ENCODE data around the gene KCNG2.

Gene KCNG2

DNA sequence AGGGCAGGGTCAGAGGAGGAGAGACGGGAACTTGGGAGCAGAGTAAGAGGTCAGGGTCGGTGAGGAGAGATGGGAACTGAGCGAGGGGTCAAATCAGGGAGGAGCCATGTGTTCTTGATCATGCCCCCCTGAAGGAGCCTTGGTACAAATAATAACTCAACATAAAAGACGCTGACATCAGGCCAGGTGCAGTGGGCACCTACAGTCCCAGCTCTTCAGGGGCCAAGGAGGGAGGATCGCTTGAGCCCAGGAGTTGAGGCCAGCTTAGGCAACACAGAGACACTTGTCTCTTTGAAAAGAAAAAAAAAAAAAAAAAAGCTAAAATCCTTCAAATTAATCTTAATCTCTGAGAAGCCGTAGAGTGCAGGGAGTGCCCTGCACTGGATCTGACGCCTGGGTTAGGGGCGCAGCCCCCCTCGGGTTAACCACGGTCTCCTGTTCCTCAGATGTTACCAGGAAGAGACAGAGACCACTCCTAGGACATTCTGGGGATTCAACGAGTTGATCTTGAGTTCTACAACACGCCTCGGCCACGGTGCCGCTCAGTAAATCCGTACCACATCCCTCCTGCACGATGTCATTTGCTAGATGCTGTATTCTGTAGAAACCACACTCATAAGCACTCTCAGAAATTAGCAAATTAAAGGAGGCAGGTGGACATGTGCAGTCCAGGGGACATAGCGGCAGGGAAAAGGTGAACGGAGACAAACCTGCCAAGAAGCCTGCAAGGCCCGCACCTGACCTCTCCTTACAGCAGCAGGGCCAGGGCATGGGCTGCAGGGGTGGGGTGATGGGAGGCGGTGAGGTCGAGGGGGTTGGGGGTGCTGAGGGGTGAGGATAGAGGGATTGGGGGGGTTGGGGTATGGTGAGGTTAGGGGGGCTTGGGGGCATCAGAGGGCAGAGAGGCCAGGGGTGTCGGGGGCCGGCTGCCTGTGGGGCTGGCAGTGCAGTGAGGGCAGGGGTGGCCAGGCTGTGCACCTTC is 124.5 kb downstream of the KCNG2 start:
- no peak overlapping the region for H3K27ac ChIP-seq (ENCODE audit: low read depth, low read length)

DNA sequence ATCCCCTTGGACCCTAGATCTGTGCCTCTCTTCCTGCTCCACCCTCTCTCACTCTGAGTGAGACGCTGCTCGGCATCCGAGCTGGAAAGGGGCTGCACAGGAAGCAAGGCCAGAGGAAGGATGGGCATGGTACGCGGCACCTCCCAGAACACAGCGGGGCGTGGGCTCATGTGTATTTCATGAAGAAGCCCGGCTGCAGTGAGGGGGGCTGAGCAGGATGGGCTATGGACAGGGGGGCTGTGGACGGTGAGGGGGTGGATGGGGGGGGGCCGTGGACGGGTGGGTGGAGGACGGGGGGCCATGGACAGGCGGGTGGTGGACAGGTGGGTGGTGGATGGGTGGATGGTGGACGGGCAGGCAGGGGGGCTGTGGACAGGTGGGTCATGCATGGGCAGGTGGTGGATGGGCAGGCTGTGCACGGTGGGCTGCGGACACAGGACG is 125.3 kb downstream of the KCNG2 start:
- Histone ChIP-seq H3K36me3 (ENCODE audit: insufficient read depth, low read length) (peaks cover 22% of the 10 kb centered on the region; the same call in 1 of the 2 replicates), H3K27ac (ENCODE audit: low read depth, low read length) (no peak overlapping the region), H2AFZ (ENCODE audit: low read length, unreplicated experiment) (no peak overlapping the region), H3K79me2 (ENCODE audit: control insufficient read depth, insufficient read depth, low read length, unreplicated experiment) (peaks cover 10% of the 10 kb centered on the region), H3K4me1 (ENCODE audit: control insufficient read depth, insufficient read depth, low read length, unreplicated experiment) (no peaks in the 10 kb centered on the region), H3K27me3 (ENCODE audit: insufficient read depth, low read length) (no peaks in the 10 kb centered on the region), H3K4me3 (ENCODE audit: low read depth, low read length) (no peak overlapping the region)

More for the DNA sequence above, 124.5 kb downstream of the KCNG2 start:
- peaks cover 25% of the 10 kb centered on the region; the same call in 1 of the 2 replicates for H3K36me3 ChIP-seq (ENCODE audit: insufficient read depth, low read length)
- no peak overlapping the region for H3K4me3 ChIP-seq (ENCODE audit: low read depth, low read length)
- no peaks in the 10 kb centered on the region for H3K27me3 ChIP-seq (ENCODE audit: insufficient read depth, low read length)
- no peaks in the 10 kb centered on the region for H3K4me1 ChIP-seq (ENCODE audit: control insufficient read depth, insufficient read depth, low read length, unreplicated experiment)
- peaks cover 9% of the 10 kb centered on the region for H3K79me2 ChIP-seq (ENCODE audit: control insufficient read depth, insufficient read depth, low read length, unreplicated experiment)
- H2AFZ ChIP-seq (ENCODE audit: low read length, unreplicated experiment), result no peak overlapping the region

DNA sequence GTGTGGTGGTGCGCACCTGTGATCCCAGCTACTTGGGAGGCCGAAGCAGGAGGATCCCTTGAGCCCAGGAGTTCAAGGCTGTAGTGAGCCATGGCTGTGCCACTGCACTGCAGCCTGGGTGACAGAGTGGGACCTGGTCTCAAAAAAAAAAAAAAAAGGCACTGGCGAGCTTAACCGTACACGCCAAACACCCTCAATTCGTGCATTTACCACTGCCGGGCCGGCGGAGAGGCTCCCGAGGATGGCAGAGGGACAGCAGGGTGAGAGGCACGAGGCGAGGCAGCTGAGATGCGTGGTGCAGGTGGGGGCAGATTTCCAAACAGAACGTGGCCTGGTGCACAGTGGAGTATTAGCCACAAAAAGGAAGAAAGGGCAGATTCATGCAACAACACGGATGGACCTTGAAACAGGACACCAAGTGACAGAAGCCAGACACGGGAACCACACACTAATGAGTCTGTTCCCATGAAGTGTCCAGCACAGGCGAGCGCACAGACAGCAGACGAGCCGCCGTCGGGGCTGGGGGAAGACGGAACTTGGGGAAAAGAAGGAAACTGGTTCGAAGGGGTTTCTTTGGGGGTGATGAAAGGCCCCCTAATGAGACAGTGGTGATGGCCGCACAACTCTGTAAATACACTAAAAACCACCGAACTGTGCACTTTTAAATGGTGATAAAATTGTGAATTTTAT is 126.3 kb downstream of the KCNG2 start:
- no peak overlapping the region for H3K27ac ChIP-seq (ENCODE audit: low read depth, low read length)
- H3K4me1 ChIP-seq (ENCODE audit: control insufficient read depth, insufficient read depth, low read length, unreplicated experiment), result no peaks in the 10 kb centered on the region
- H3K4me3 ChIP-seq (ENCODE audit: low read depth, low read length), result no peak overlapping the region
- H3K36me3 ChIP-seq (ENCODE audit: insufficient read depth, low read length), result peaks cover 27% of the 10 kb centered on the region
- H3K79me2 ChIP-seq (ENCODE audit: control insufficient read depth, insufficient read depth, low read length, unreplicated experiment), result peaks cover 20% of the 10 kb centered on the region
- H2AFZ ChIP-seq (ENCODE audit: low read length, unreplicated experiment), result no peak overlapping the region
- no peaks in the 10 kb centered on the region for H3K27me3 ChIP-seq (ENCODE audit: insufficient read depth, low read length)

DNA sequence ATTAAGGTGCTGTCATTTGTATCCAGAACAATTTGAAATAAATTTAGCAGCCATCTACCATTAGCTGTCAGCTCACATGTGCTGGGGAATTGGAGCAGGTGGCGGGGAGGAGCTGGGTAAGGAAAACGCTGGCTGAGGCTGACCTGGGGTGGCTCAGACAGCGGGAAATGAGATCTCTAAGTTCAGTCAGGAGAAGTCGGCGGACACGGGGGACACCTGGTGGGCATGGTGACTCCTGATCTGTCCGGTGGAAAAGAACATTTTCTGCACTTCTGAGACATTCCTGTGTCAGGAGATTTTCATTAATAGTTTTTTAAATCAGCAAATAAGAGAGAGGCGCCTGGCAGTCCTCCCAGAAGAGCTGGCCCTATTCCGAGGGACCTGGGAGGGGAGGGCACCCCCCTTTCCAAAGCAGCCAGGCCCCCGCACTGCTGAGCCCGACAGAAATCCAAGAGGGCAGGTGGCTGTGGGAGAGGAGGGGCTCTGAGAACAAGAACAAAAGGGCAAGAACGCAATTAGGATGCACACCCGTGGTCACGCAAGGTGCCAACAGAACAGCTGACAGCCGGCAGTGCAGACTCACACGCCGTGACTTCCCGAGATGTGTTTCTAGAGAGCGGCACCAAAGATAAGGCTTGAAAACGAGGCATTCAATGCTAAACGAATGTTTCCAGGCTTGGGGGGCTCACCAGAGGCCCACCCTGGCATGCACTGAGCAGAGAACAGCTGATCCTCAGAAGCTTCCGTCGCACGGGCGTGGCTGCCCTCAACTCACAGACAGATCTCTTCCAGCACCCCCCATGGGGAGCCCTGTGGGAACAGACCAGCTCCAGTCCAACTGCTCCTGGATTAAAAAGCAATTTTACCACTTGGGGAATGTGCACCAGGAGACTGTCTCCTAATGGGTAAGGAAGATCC is 127.3 kb downstream of the KCNG2 start:
- H3K4me1 ChIP-seq (ENCODE audit: control insufficient read depth, insufficient read depth, low read length, unreplicated experiment), result no peaks in the 10 kb centered on the region
- no peak overlapping the region for H3K27ac ChIP-seq (ENCODE audit: low read depth, low read length)
- no peak overlapping the region for H3K4me3 ChIP-seq (ENCODE audit: low read depth, low read length)
- H3K79me2 ChIP-seq (ENCODE audit: control insufficient read depth, insufficient read depth, low read length, unreplicated experiment), result peaks cover 21% of the 10 kb centered on the region
- peaks cover 34% of the 10 kb centered on the region for H3K36me3 ChIP-seq (ENCODE audit: insufficient read depth, low read length)
- H2AFZ ChIP-seq (ENCODE audit: low read length, unreplicated experiment), result no peak overlapping the region
- no peaks in the 10 kb centered on the region for H3K27me3 ChIP-seq (ENCODE audit: insufficient read depth, low read length)

DNA sequence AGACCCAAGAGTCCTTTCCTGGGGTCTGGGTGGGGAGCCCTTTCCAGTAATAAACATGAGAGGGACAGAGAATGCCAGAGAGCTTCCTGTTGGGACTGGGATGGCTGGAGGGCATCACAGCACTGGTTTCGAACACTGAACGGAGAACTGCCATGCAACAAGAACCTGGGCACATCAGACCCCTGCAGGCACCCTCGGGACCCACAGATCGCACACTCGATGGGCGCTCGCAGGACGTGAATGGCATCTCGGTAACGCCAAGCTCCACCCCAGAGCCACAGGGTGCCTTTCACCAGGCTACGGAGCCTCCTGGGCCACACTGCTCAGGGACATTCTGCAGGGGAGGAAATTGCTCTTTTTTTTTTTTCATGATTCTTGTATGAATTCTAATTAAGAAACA is 128.6 kb downstream of the KCNG2 start:
- Histone ChIP-seq H2AFZ (ENCODE audit: low read length, unreplicated experiment) (no peak overlapping the region), H3K27me3 (ENCODE audit: insufficient read depth, low read length) (no peaks in the 10 kb centered on the region), H3K4me1 (ENCODE audit: control insufficient read depth, insufficient read depth, low read length, unreplicated experiment) (no peaks in the 10 kb centered on the region), H3K27ac (ENCODE audit: low read depth, low read length) (no peak overlapping the region), H3K36me3 (ENCODE audit: insufficient read depth, low read length) (peaks cover 42% of the 10 kb centered on the region), H3K4me3 (ENCODE audit: low read depth, low read length) (no peak overlapping the region), H3K79me2 (ENCODE audit: control insufficient read depth, insufficient read depth, low read length, unreplicated experiment) (peaks cover 23% of the 10 kb centered on the region)

DNA sequence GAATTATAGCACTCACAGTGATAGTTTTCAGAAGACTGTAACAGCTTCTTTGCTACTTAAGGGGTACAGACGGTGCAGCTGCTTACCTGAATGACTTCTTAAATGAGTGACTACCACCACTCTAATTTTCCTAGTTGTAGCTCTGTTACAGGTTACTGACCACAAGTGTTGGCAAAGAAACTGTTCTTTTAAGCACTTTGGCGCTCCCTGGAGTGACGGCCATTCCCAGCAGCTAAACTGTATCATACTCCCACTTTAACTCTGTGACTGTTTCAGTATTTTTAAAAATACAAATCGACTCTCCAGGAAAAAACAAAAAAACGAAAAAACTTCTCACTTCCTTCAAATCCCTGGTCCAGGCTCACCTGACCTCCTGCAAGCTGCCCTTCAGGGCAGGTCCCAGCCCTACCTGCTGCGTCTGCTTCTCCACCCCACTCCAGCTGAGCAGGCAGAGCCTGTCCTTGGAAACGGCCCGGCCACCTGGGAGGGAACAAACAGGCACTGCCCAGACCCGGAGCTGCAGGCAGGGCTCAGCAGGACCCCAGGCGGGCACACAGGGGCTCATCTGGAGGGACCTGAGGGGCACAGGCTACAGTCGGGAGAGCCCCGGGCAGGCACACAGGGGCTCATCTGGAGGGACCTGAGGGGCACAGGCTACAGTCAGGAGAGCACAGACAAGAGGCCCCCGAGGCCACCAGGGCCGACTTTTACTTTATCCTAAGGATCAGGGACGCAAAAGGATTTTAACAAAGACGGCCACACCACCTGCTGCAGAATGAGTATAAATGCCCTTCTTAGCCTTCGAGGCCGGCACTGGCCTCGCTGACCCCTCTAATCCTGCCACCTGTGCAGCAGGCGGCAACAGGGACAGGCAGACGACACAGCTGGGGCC is 129.2 kb downstream of the KCNG2 start:
- Histone ChIP-seq H3K27ac (ENCODE audit: low read depth, low read length) (no peak overlapping the region), H3K27me3 (ENCODE audit: insufficient read depth, low read length) (no peaks in the 10 kb centered on the region), H3K4me1 (ENCODE audit: control insufficient read depth, insufficient read depth, low read length, unreplicated experiment) (no peaks in the 10 kb centered on the region), H3K4me3 (ENCODE audit: low read depth, low read length) (no peak overlapping the region), H3K79me2 (ENCODE audit: control insufficient read depth, insufficient read depth, low read length, unreplicated experiment) (peaks cover 24% of the 10 kb centered on the region), H3K36me3 (ENCODE audit: insufficient read depth, low read length) (peaks cover 47% of the 10 kb centered on the region), H2AFZ (ENCODE audit: low read length, unreplicated experiment) (no peak overlapping the region)

DNA sequence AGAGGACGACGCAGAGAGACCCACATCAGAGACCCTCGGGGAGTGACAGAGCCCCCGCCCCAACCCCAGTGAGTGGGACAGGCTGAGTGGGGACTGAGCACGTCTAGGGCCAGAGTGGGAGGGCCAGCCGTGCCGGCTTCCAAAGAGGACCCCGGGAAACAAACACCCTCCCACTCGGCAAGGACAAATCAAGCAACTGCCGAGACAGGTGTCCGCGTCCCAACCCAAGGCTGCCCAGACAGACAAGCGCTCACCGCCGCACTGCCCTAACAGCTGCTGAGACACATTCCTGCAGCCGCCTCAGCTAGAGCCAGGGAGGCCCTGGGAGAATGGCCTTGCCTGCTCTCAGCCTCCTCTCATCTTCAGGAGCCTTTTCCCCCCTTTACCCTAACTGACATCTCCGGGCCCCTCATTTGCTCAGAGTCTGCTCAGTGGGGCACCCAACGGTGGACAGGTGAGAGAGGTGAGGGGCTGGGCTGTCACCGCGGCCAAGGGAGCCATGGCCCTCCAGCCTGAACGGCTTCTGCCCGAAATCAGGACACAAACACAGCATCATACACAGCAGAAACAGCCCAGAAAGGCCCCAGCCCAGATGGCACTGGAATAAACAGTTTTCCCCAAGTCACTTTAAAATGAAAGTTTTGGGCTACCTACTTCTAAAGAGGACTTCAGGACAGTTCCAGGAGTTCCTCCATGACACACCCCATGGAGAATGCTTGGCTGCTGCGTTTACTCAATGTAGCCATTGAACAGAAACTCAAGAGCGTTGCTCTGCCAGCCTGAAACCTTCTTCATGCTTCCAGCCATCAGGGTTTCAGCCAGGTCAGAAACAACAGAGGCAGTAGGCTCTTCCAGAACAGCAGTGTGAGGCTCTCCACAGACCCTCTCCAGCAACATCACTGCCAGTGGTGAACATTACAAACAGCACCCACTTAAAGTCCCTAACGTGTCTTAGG is 130.1 kb downstream of the KCNG2 start:
- no peaks in the 10 kb centered on the region for H3K27me3 ChIP-seq (ENCODE audit: insufficient read depth, low read length)
- no peak overlapping the region for H2AFZ ChIP-seq (ENCODE audit: low read length, unreplicated experiment)
- no peaks in the 10 kb centered on the region for H3K4me1 ChIP-seq (ENCODE audit: control insufficient read depth, insufficient read depth, low read length, unreplicated experiment)
- H3K36me3 ChIP-seq (ENCODE audit: insufficient read depth, low read length), result peaks cover 53% of the 10 kb centered on the region
- H3K27ac ChIP-seq (ENCODE audit: low read depth, low read length), result no peak overlapping the region
- no peak overlapping the region for H3K4me3 ChIP-seq (ENCODE audit: low read depth, low read length)
- H3K79me2 ChIP-seq (ENCODE audit: control insufficient read depth, insufficient read depth, low read length, unreplicated experiment), result peaks cover 21% of the 10 kb centered on the region

DNA sequence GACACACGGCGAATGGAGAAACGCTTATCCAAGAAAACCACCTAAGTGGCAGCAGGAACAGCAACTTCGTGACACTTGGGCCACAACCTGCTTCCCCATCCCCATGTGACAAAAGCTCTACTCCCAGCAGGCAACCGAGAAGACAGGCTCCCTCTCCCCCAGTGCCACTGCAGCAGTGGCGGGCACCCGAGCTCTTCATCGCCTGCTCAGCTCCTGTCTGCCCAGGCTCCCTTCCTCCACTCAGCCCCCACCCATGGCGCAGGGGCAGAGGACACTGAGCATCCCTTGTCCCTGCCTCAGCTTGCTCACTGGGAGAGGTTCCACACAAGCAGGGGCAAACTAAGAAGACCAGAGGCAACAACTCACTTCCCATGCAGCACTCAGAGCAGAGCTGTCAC is 130.8 kb downstream of the KCNG2 start:
- no peak overlapping the region for H2AFZ ChIP-seq (ENCODE audit: low read length, unreplicated experiment)
- peaks cover 24% of the 10 kb centered on the region for H3K79me2 ChIP-seq (ENCODE audit: control insufficient read depth, insufficient read depth, low read length, unreplicated experiment)
- no peak overlapping the region for H3K4me3 ChIP-seq (ENCODE audit: low read depth, low read length)
- no peaks in the 10 kb centered on the region for H3K4me1 ChIP-seq (ENCODE audit: control insufficient read depth, insufficient read depth, low read length, unreplicated experiment)
- H3K27ac ChIP-seq (ENCODE audit: low read depth, low read length), result no peak overlapping the region
- peaks cover 56% of the 10 kb centered on the region for H3K36me3 ChIP-seq (ENCODE audit: insufficient read depth, low read length)
- H3K27me3 ChIP-seq (ENCODE audit: insufficient read depth, low read length), result no peaks in the 10 kb centered on the region

Measured in ACC112 (cell line).